ENCODE measurements around the gene CAPZA2. TPM values are rescaled to one million over a fixed set of nuclear protein-coding genes. Genes with fewer than 3 reads are reported as not detected.

CAPZA2 gene
- total RNA-seq, 1 donor from 2014 or later, result 210 TPM

DNA sequence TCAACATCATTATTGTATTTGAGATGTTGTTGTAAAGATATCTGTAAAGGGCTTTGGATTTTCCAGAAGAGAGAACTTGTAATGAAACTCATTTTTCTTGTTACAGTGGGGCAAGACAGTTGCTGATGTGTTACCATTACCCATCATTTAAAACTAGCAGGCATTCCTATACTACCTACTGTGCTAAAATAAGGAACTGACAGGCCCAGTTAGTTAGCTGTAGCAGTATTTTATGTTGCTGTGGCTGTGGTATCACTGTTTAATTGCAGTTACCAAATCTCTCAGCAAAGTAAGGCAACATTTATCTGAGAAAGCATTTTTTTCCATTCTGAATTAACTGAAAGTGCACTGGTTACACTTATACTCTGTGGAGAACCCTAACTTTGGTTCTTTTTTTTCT lies 100.8 kb downstream of the CAPZA2 start:
- H3K27me3 ChIP-seq, result no peaks in the 10 kb centered on the region
- no peak overlapping the region for H3K4me3 ChIP-seq
- no peak for TF ChIP-seq EZH2phosphoT487 (IDR thresholded peaks at IDR 0.05)
- no peak for TF ChIP-seq EZH2 (IDR thresholded peaks at IDR 0.05)
- Mint-ChIP-seq H3K27me3 (ENCODE audit: insufficient read depth, low read depth) (peaks cover 2% of the 10 kb centered on the region), H3K27ac (no peak overlapping the region), H3K4me3 (no peak overlapping the region), H3K4me1 (peaks cover 5% of the 10 kb centered on the region), H3K36me3 (peaks cover 5% of the 10 kb centered on the region), H3K9me3 (peaks cover 3% of the 10 kb centered on the region)
- no peaks in the 10 kb centered on the region for H4K20me1 ChIP-seq (ENCODE audit: low read depth)
- no peaks in the 10 kb centered on the region for H3K9me3 ChIP-seq (ENCODE audit: low read depth)
- no peak overlapping the region for H2AFZ ChIP-seq (replicated peaks)
- no peak overlapping the region for H3K9ac ChIP-seq
- no peak for DNase-seq (ENCODE audit: low spot score)
- H3K4me1 ChIP-seq, result no peaks in the 10 kb centered on the region
- no peaks in the 10 kb centered on the region for H3K36me3 ChIP-seq
- no peak overlapping the region for H3K4me2 ChIP-seq
- peaks cover 6% of the 10 kb centered on the region for H3K79me2 ChIP-seq (ENCODE audit: low read depth)
- H3F3A ChIP-seq (ENCODE audit: low read depth), result no peaks in the 10 kb centered on the region
- no peak overlapping the region for H3K27ac ChIP-seq

DNA sequence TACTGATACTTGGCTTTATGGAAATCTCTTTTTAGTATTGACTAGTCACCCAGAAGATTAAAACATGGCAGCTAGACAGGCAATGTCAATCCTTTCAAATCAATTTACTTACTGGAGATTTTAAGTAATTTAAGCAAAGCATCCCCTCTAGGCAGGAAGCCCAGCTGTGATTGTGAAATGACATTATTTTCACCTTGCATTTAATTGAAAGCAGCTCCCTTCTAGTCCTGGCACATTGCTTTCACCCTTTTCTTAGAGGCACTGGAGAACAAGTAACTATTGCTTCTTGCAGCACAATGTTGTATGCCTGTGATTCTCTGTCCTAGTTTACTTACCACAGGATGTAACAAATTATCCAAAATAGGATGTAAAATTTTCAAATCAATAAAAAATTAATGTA lies 104.2 kb downstream of the CAPZA2 start:
- Histone ChIP-seq H4K20me1 (ENCODE audit: low read depth) (no peaks in the 10 kb centered on the region), H3K36me3 (no peaks in the 10 kb centered on the region), H3K27me3 (no peaks in the 10 kb centered on the region), H3K4me3 (no peak overlapping the region), H3K9ac (no peak overlapping the region), H3K9me3 (ENCODE audit: low read depth) (no peaks in the 10 kb centered on the region), H3F3A (ENCODE audit: low read depth) (peaks cover 5% of the 10 kb centered on the region), H3K79me2 (ENCODE audit: low read depth) (no peaks in the 10 kb centered on the region), H3K4me1 (peaks cover 22% of the 10 kb centered on the region), H3K4me2 (no peak overlapping the region), H2AFZ (replicated peaks) (no peak overlapping the region), H3K27ac (no peak overlapping the region)
- H3K27me3 Mint-ChIP-seq (ENCODE audit: insufficient read depth, low read depth), result peaks cover 2% of the 10 kb centered on the region
- no peak for TF ChIP-seq EZH2 (IDR thresholded peaks at IDR 0.05)
- TF ChIP-seq EZH2phosphoT487 (IDR thresholded peaks at IDR 0.05), result no peak
- TF ChIP-seq, protein P1, sequence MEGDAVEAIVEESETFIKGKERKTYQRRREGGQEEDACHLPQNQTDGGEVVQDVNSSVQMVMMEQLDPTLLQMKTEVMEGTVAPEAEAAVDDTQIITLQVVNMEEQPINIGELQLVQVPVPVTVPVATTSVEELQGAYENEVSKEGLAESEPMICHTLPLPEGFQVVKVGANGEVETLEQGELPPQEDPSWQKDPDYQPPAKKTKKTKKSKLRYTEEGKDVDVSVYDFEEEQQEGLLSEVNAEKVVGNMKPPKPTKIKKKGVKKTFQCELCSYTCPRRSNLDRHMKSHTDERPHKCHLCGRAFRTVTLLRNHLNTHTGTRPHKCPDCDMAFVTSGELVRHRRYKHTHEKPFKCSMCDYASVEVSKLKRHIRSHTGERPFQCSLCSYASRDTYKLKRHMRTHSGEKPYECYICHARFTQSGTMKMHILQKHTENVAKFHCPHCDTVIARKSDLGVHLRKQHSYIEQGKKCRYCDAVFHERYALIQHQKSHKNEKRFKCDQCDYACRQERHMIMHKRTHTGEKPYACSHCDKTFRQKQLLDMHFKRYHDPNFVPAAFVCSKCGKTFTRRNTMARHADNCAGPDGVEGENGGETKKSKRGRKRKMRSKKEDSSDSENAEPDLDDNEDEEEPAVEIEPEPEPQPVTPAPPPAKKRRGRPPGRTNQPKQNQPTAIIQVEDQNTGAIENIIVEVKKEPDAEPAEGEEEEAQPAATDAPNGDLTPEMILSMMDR (IDR thresholded peaks at IDR 0.05), result no peak
- H3K4me3 Mint-ChIP-seq, result no peak overlapping the region
- no peak overlapping the region for H3K27ac Mint-ChIP-seq
- H3K4me1 Mint-ChIP-seq, result peaks cover 19% of the 10 kb centered on the region
- H3K36me3 Mint-ChIP-seq, result peaks cover 2% of the 10 kb centered on the region
- DNase-seq (ENCODE audit: low spot score), result no peak
- H3K9me3 Mint-ChIP-seq, result no peaks in the 10 kb centered on the region

DNA sequence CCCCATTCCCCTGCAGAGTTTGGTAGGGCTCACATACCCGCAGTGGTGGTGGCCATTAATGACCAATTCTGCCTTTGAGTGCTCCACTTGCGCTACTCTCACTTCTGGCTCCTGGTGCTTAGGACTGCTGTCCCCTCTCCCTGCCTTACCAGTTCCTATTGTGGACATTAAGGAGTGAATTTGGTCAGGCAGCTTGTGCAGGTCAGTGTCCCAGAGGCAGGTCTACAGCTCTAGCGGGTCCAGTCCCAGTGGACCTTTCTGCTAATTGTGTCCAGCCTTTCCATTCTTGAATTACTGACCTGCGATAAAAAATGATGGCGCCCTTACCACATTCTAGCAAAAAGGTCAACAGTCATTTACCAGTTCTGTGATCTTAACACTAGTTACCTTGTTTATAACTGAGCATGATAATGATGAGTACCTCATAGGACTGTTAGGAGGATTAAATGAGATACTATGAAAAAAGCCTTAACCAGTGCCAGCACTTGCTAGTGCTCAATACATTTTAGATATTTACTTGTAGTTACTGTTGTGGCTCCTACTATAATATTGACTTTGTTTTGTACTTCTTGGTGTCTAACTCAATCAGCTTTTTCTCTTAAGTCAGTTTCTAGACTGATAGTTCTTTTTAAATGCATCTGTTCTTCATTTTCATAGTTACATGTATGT lies 105.0 kb downstream of the CAPZA2 start:
- H3K27me3 ChIP-seq, result no peaks in the 10 kb centered on the region
- Mint-ChIP-seq H3K4me3 (no peak overlapping the region), H3K27ac (no peak overlapping the region), H3K9me3 (no peaks in the 10 kb centered on the region), H3K27me3 (ENCODE audit: insufficient read depth, low read depth) (peaks cover 2% of the 10 kb centered on the region), H3K36me3 (no peaks in the 10 kb centered on the region), H3K4me1 (peaks cover 27% of the 10 kb centered on the region)
- DNase-seq (ENCODE audit: low spot score), result no peak
- H3K36me3 ChIP-seq, result no peaks in the 10 kb centered on the region
- H3K27ac ChIP-seq, result no peak overlapping the region
- peaks cover 29% of the 10 kb centered on the region for H3K4me1 ChIP-seq
- H3K9me3 ChIP-seq (ENCODE audit: low read depth), result no peaks in the 10 kb centered on the region
- H3K9ac ChIP-seq, result no peak overlapping the region
- no peaks in the 10 kb centered on the region for H3K79me2 ChIP-seq (ENCODE audit: low read depth)
- TF ChIP-seq EZH2 (IDR thresholded peaks at IDR 0.05) (no peak), EZH2phosphoT487 (IDR thresholded peaks at IDR 0.05) (no peak)
- TF ChIP-seq, protein P1 (IDR thresholded peaks at IDR 0.05), result no peak
- no peak overlapping the region for H2AFZ ChIP-seq (replicated peaks)
- no peak overlapping the region for H3K4me2 ChIP-seq
- H4K20me1 ChIP-seq (ENCODE audit: low read depth), result no peaks in the 10 kb centered on the region
- no peak overlapping the region for H3K4me3 ChIP-seq
- peaks cover 11% of the 10 kb centered on the region for H3F3A ChIP-seq (ENCODE audit: low read depth)

DNA sequence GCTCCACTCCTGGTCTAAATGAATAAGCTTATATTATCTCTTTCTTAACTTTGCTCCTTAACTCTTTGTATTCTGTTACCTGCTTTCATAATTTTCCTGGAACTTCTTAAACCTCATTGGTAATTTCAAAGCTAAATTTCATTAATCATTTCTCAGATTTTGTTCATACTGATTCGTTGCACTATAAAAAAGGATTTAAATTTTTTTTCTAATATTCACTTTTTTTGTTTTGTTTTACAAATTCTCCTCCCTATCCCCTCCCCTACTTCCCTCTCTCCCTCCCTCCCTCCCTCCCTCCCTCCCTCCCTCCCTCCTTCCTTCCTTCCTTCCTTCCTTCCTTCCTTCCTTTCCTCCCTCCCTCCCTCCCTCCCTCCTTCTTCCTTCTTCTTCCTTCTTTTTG lies 105.6 kb downstream of the CAPZA2 start:
- Mint-ChIP-seq H3K27ac (no peak overlapping the region), H3K36me3 (no peaks in the 10 kb centered on the region), H3K4me3 (no peak overlapping the region), H3K27me3 (ENCODE audit: insufficient read depth, low read depth) (peaks cover 2% of the 10 kb centered on the region), H3K4me1 (peaks cover 32% of the 10 kb centered on the region), H3K9me3 (no peaks in the 10 kb centered on the region)
- no peaks in the 10 kb centered on the region for H4K20me1 ChIP-seq (ENCODE audit: low read depth)
- H3K4me3 ChIP-seq, result no peak overlapping the region
- no peaks in the 10 kb centered on the region for H3K27me3 ChIP-seq
- H2AFZ ChIP-seq (replicated peaks), result no peak overlapping the region
- H3F3A ChIP-seq (ENCODE audit: low read depth), result peaks cover 11% of the 10 kb centered on the region
- H3K9ac ChIP-seq, result no peak overlapping the region
- no peak overlapping the region for H3K27ac ChIP-seq
- H3K4me1 ChIP-seq, result peaks cover 30% of the 10 kb centered on the region
- TF ChIP-seq EZH2 (IDR thresholded peaks at IDR 0.05), result no peak
- H3K36me3 ChIP-seq, result no peaks in the 10 kb centered on the region
- DNase-seq (ENCODE audit: low spot score), result no peak
- H3K79me2 ChIP-seq (ENCODE audit: low read depth), result no peaks in the 10 kb centered on the region
- no peaks in the 10 kb centered on the region for H3K9me3 ChIP-seq (ENCODE audit: low read depth)
- no peak overlapping the region for H3K4me2 ChIP-seq
